K562 (cell line): ENCODE measurements around the gene SFXN3. TPM values are rescaled to one million over a fixed set of nuclear protein-coding genes. Genes with fewer than 3 reads are reported as not detected.

Experiments used
- ADNP ChIP-seq: fragments of 200-800 bp; sonication (Bioruptor generic); IDR thresholded peaks from 2 replicates; pipeline ENCODE4 v1.6.1; 2016; ENCODE audit warnings: missing genetic modification characterization, missing compliant biosample characterization
- ATF6 ChIP-seq: sonication (generic); formaldehyde crosslinking; IDR thresholded peaks from 2 replicates; pipeline ENCODE4 v1.4.0; 2020; ENCODE audit warnings: mild to moderate bottlenecking, missing genetic modification reagents
- BCOR ChIP-seq: fragments of 450-650 bp; IDR thresholded peaks from 2 replicates; pipeline ENCODE4 v1.6.1; 2016
- BHLHE40 ChIP-seq: IDR thresholded peaks from 2 replicates; pipeline ENCODE4 v1.6.1; 2011; ENCODE audit warnings: low read length, improper control_type of control experiment
- CCAR2 ChIP-seq: fragments of 200-400 bp; formaldehyde crosslinking; IDR thresholded peaks from 2 replicates; pipeline ENCODE4 v1.6.1; 2017; ENCODE audit warnings: mild to moderate bottlenecking, low read depth, low read length
- COPS2 ChIP-seq: fragments of 450-650 bp; conservative IDR thresholded peaks from 2 replicates; pipeline ENCODE4 v1.6.1; 2016; ENCODE audit warnings: mild to moderate bottlenecking, moderate library complexity
- ETV1 ChIP-seq: fragments of 450-650 bp; conservative IDR thresholded peaks from 2 replicates; pipeline ENCODE4 v1.6.1; 2016; ENCODE audit warnings: missing genetic modification characterization, control low read depth, low read depth, missing compliant biosample characterization
- HMG20B ChIP-seq: fragments of 250-450 bp; sonication (Bioruptor Pico); IDR thresholded peaks from 2 replicates; pipeline ENCODE4 v1.5.0; 2021; ENCODE audit warnings: mild to moderate bottlenecking
- KDM2B ChIP-seq: fragments of 250-450 bp; sonication (Bioruptor Pico); IDR thresholded peaks from 2 replicates; pipeline ENCODE4 v1.8.0; 2021; ENCODE audit warnings: mild to moderate bottlenecking, moderate library complexity
- MAFF ChIP-seq: IDR thresholded peaks from 2 replicates; pipeline ENCODE4 v1.6.1; 2012; ENCODE audit warnings: low read length, improper control_type of control experiment
- MCM5 ChIP-seq: fragments of 450-650 bp; IDR thresholded peaks from 2 replicates; pipeline ENCODE4 v1.6.1; 2016; ENCODE audit warnings: low read depth
- MECOM ChIP-seq: fragments of 250-450 bp; sonication (Bioruptor Pico); IDR thresholded peaks from 2 replicates; pipeline ENCODE4 v1.8.0; 2022; ENCODE audit warnings: inconsistent platforms
- SETDB1 ChIP-seq: IDR thresholded peaks from one replicate; pipeline ENCODE4 v1.6.1; 2012; ENCODE audit warnings: low read length, control low read depth, inconsistent platforms
- TAF9B ChIP-seq: fragments of 450-650 bp; IDR thresholded peaks from 2 replicates; pipeline ENCODE4 v1.6.1; 2018; ENCODE audit warnings: mild to moderate bottlenecking; ENCODE audit not compliant: partially characterized antibody
- TEAD1 ChIP-seq, 2 experiments: fragments of 450-650 bp in 1 of 2; sonication (generic) in 1 of 2; formaldehyde crosslinking; IDR thresholded peaks; 2 replicates each; pipeline versions ENCODE4 v1.4.0 to v1.8.0; 2020 to 2022; ENCODE audit warnings: mild to moderate bottlenecking in 2 of 2, missing genetic modification reagents in 1 of 2
- TEAD2 ChIP-seq: fragments of 450-650 bp; IDR thresholded peaks from 2 replicates; pipeline ENCODE4 v1.6.1; 2016; ENCODE audit warnings: missing genetic modification characterization, control low read depth, missing compliant biosample characterization
- XRCC3 ChIP-seq: fragments of 450-650 bp; IDR thresholded peaks from 2 replicates; pipeline ENCODE4 v1.6.1; 2017; ENCODE audit warnings: mild to moderate bottlenecking, moderate library complexity
- ZNF133 ChIP-seq: fragments of 250-450 bp; sonication (Bioruptor Pico); IDR thresholded peaks from 2 replicates; pipeline ENCODE4 v1.4.0; 2020; ENCODE audit warnings: mild to moderate bottlenecking
- ZNF143 ChIP-seq: sonication (generic); formaldehyde crosslinking; IDR thresholded peaks from 2 replicates; pipeline ENCODE4 v1.9.0; 2022; ENCODE audit warnings: mild to moderate bottlenecking, missing genetic modification reagents
- ZNF282 ChIP-seq: sonication (generic); formaldehyde crosslinking; IDR thresholded peaks from 2 replicates; pipeline ENCODE4 v1.8.1; 2023; ENCODE audit warnings: missing genetic modification reagents
- ZNF324 ChIP-seq: fragments of 250-450 bp; sonication (Bioruptor Pico); IDR thresholded peaks from 2 replicates; pipeline ENCODE4 v1.4.0; 2020; ENCODE audit warnings: mild to moderate bottlenecking
- ZNF518B ChIP-seq: fragments of 250-450 bp; sonication (Bioruptor Pico); IDR thresholded peaks from 2 replicates; pipeline ENCODE4 v1.5.0; 2021; ENCODE audit warnings: mild to moderate bottlenecking, moderate library complexity
- ZNF551 ChIP-seq: fragments of 250-450 bp; sonication (Bioruptor Pico); IDR thresholded peaks from 2 replicates; pipeline ENCODE4 v1.5.0; 2021; ENCODE audit warnings: mild to moderate bottlenecking, moderate library complexity
- ZNF707 ChIP-seq: fragments of 250-450 bp; sonication (Bioruptor Pico); conservative IDR thresholded peaks from 2 replicates; pipeline ENCODE4 v1.8.0; 2022; ENCODE audit warnings: inconsistent platforms, mild to moderate bottlenecking, moderate library complexity
- ZNF79 ChIP-seq: fragments of 250-450 bp; sonication (Bioruptor Pico); IDR thresholded peaks from 2 replicates; pipeline ENCODE4 v1.4.0; 2020; ENCODE audit warnings: low read depth, mild to moderate bottlenecking, moderate library complexity
- polyA plus RNA-seq, 8 experiments: library from polyadenylated mRNA; depleted of rRNA in 4 of 8; stranded (reverse) in 5 of 8; unstranded in 3 of 8; fragments of >200 nt; fragmentation: Nextera tagmentation in 2 of 8; fragmentation: Illumina TruSeq in 1 of 8; extraction: Ambion mirVana in 2 of 8; extraction: Trizol in 1 of 8; gene quantifications; 2 replicates each; pipeline versions ENCODE4 v1.2.1 to v1.2.3, GENCODE V29; 2011 to 2014; ENCODE audit warnings: inconsistent platforms in 1 of 8, missing spikeins in 1 of 8
- total RNA-seq, 7 experiments: library from RNA; depleted of rRNA in 6 of 7; stranded (reverse); fragments of >200 nt in 6 of 7; fragmentation: Illumina TruSeq in 2 of 7; extraction: Trizol in 2 of 7; gene quantifications; 2 replicates each; pipeline versions ENCODE4 v1.2.1 to v1.2.3, GENCODE V29; 2011 to 2021; ENCODE audit warnings: low replicate concordance in 1 of 7
- TF ChIP-seq, protein P1 (sequence below): fragments of 250-450 bp; sonication (Bioruptor Pico); IDR thresholded peaks from 2 replicates; pipeline ENCODE4 v1.4.0; 2020

The SFXN3 gene
- total and polyA plus RNA-seq, 9 of the 15 experiments (the other 6 are each of a cell fraction or from before 2014, with no cell fraction given), result 0.24 to 4.6 (median 0.86) TPM

- TF ChIP-seq KDM2B (CRISPR knock-in tag) (no peak), ATF6 (CRISPR knock-in tag) (no peak), ZNF551 (no peak), TEAD2 (tag) (no peak), BCOR (no peak), CCAR2 (no peak), ZNF282 (CRISPR knock-in tag) (no peak), MCM5 (no peak), ADNP (tag) (no peak), ZNF324 (CRISPR knock-in tag) (no peak), TEAD1 (CRISPR knock-in tag; IDR thresholded peaks at IDR 0.05) (no peak), HMG20B (CRISPR knock-in tag) (no peak), ZNF143 (no peak), SETDB1 (no peak), ZNF79 (no peak), BHLHE40 (0 out of 2 replicates have a peak, but pooled peaks have one; percentile 9), ZNF707 (no peak), ZNF133 (CRISPR knock-in tag) (no peak), ZNF518B (CRISPR knock-in tag) (no peak), MECOM (CRISPR knock-in tag) (no peak), MAFF (no peak), XRCC3 (no peak), COPS2 (no peak), TAF9B (no peak), ETV1 (tag) (peak; percentile 85)
- TF ChIP-seq, protein P1, sequence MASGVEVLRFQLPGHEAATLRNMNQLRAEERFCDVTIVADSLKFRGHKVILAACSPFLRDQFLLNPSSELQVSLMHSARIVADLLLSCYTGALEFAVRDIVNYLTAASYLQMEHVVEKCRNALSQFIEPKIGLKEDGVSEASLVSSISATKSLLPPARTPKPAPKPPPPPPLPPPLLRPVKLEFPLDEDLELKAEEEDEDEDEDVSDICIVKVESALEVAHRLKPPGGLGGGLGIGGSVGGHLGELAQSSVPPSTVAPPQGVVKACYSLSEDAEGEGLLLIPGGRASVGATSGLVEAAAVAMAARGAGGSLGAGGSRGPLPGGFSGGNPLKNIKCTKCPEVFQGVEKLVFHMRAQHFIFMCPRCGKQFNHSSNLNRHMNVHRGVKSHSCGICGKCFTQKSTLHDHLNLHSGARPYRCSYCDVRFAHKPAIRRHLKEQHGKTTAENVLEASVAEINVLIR (CRISPR knock-in tag), result no peak
Measured at GRCh38 chr10:101067356-101068083, 36.5 kb downstream of the SFXN3 start (continued).
